A549 (cell line): ENCODE results near the gene TEX55. TPM values are rescaled to one million over a fixed set of nuclear protein-coding genes. Genes with fewer than 3 reads are reported as not detected.

Source experiments
- ATAC-seq, 2 experiments: fragments of 200-7000 bp in 1 of 2; fragments of >200 bp in 1 of 2; cut with Nextera tagmentation in 1 of 2; cut with Tn5 transposase in 1 of 2; 3 replicates each; pipeline versions ENCODE4 v1.8.0 to v1.9.1; 2018 to 2020; ENCODE audit warnings: mild to moderate bottlenecking in 1 of 2, moderate library complexity in 1 of 2
- CTCF ChIA-PET: fragments of 300-600 bp; sonication (Branson Sonifier 250); formaldehyde crosslinking; extraction: SDS; loops from one replicate; lab custom pipeline; 2021; ENCODE audit warnings: antibody characterized with exemption, inconsistent platforms; lab: Yijun Ruan, JAX
- POLR2A ChIA-PET: fragments of 350-600 bp; formaldehyde crosslinking; extraction: SDS; loops from one replicate; lab custom pipeline; 2021; ENCODE audit warnings: antibody characterized with exemption, inconsistent platforms; lab: Yijun Ruan, JAX
- DNase-seq, 2 experiments: peaks; one replicate each; pipeline versions ENCODE4 v3.0.0 to v3.0.0-alpha.2; 2011 to 2016; ENCODE audit warnings: low read depth in 1 of 2, low spot score in 1 of 2
- FAIRE-seq: peaks from 2 replicates; lab custom pipeline; 2011; peaks lifted over from hg19 to GRCh38; lab: Jason Lieb, UNC
- H3K27ac ChIP-seq, 2 experiments: fragments of >200 bp; sonication (Bioruptor Twin); formaldehyde crosslinking; 3 replicates each; pipeline ENCODE4 v1.5.1; 2016 to 2017
- H3K4me1 ChIP-seq: fragments of >200 bp; sonication (Bioruptor Twin); formaldehyde crosslinking; 3 replicates; pipeline ENCODE4 v1.6.1; 2016
- H3K4me2 ChIP-seq: fragments of >200 bp; sonication (Bioruptor Twin); formaldehyde crosslinking; 3 replicates; pipeline ENCODE4 v1.6.1; 2016
- H3K4me3 ChIP-seq: fragments of >200 bp; sonication (Bioruptor Twin); formaldehyde crosslinking; 3 replicates; pipeline ENCODE4 v1.5.1; 2016
- H3K9me3 ChIP-seq: fragments of >200 bp; sonication (Bioruptor Twin); formaldehyde crosslinking; 3 replicates; pipeline ENCODE4 v1.6.1; 2016
- ATOH8 ChIP-seq: fragments of 250-450 bp; sonication (Bioruptor Pico); IDR thresholded peaks from 2 replicates; pipeline ENCODE4 v1.5.0; 2020; ENCODE audit warnings: low read depth, mild to moderate bottlenecking, moderate library complexity
- CEBPB ChIP-seq, 2 experiments: fragments of >200 bp in 1 of 2; sonication (Bioruptor Twin) in 1 of 2; formaldehyde crosslinking in 1 of 2; IDR thresholded peaks; 2 replicates each; pipeline ENCODE4 v1.6.1; 2012 to 2016
- CHD2 ChIP-seq: fragments of 150-350 bp; IDR thresholded peaks from 2 replicates; pipeline ENCODE4 v1.6.1; 2014; ENCODE audit warnings: low read length; ENCODE audit not compliant: partially characterized antibody
- CTCF ChIP-seq: fragments of >200 bp; sonication (Bioruptor Twin); formaldehyde crosslinking; IDR thresholded peaks from 3 replicates; pipeline ENCODE4 v1.5.1; 2016
- E2F6 ChIP-seq: IDR thresholded peaks from 2 replicates; pipeline ENCODE4 v1.6.1; 2012; ENCODE audit warnings: low read depth, borderline replicate concordance
- EHF ChIP-seq: fragments of 250-450 bp; sonication (Bioruptor Pico); IDR thresholded peaks from 2 replicates; pipeline ENCODE4 v1.5.0; 2020; ENCODE audit warnings: mild to moderate bottlenecking
- ESRRA ChIP-seq: fragments of 150-350 bp; IDR thresholded peaks from 2 replicates; pipeline ENCODE4 v1.6.1; 2014; ENCODE audit warnings: mild to moderate bottlenecking, low read length, borderline replicate concordance
- GATA3 ChIP-seq: IDR thresholded peaks from 2 replicates; pipeline ENCODE4 v1.6.1; 2012; ENCODE audit warnings: borderline replicate concordance
- HES2 ChIP-seq: fragments of >200 bp; sonication (Bioruptor Twin); formaldehyde crosslinking; IDR thresholded peaks from 2 replicates; pipeline ENCODE4 v1.6.1; 2016
- HEYL ChIP-seq: fragments of 250-450 bp; sonication (Bioruptor Pico); IDR thresholded peaks from 2 replicates; pipeline ENCODE4 v1.8.0; 2021; ENCODE audit warnings: mild to moderate bottlenecking, moderate library complexity
- HOXA7 ChIP-seq: fragments of 250-450 bp; sonication (Bioruptor Pico); IDR thresholded peaks from 2 replicates; pipeline ENCODE4 v1.5.0; 2020; ENCODE audit warnings: mild to moderate bottlenecking, moderate library complexity
- JUNB ChIP-seq: fragments of >200 bp; sonication (Bioruptor Twin); formaldehyde crosslinking; IDR thresholded peaks from 2 replicates; pipeline ENCODE4 v1.6.1; 2016
- KDM5A ChIP-seq: fragments of 200-600 bp; sonication (generic); IDR thresholded peaks from 2 replicates; pipeline ENCODE4 v1.6.1; 2016; ENCODE audit warnings: antibody characterized with exemption, mild to moderate bottlenecking
- NR3C1 ChIP-seq: fragments of >200 bp; sonication (Bioruptor Twin); formaldehyde crosslinking; IDR thresholded peaks from 3 replicates; pipeline ENCODE4 v1.6.1; 2017
- PHF8 ChIP-seq: fragments of 200-600 bp; sonication (generic); IDR thresholded peaks from 2 replicates; pipeline ENCODE4 v1.6.1; 2016; ENCODE audit warnings: low read depth, mild to moderate bottlenecking, antibody characterized with exemption, moderate library complexity, borderline replicate concordance
- POLR2AphosphoS2 ChIP-seq: conservative IDR thresholded peaks from 2 replicates; pipeline ENCODE4 v1.6.1; 2012; ENCODE audit warnings: low read length, improper control_type of control experiment, inconsistent platforms
- RNF2 ChIP-seq: fragments of 200-600 bp; sonication (generic); IDR thresholded peaks from 2 replicates; pipeline ENCODE4 v1.6.1; 2016; ENCODE audit warnings: low read depth, mild to moderate bottlenecking, antibody characterized with exemption, moderate library complexity, borderline replicate concordance
- TP53 ChIP-seq: fragments of 250-450 bp; sonication (Bioruptor Pico); IDR thresholded peaks from 2 replicates; pipeline ENCODE4 v1.5.0; 2021; ENCODE audit warnings: mild to moderate bottlenecking, moderate library complexity
- ZC3H11A ChIP-seq: fragments of 450-650 bp; IDR thresholded peaks from 2 replicates; pipeline ENCODE4 v1.6.1; 2014; ENCODE audit warnings: antibody characterized with exemption, mild to moderate bottlenecking
- ZFP36 ChIP-seq: fragments of 450-650 bp; IDR thresholded peaks from 2 replicates; pipeline ENCODE4 v1.6.1; 2014; ENCODE audit warnings: borderline replicate concordance; ENCODE audit not compliant: partially characterized antibody
- WGBS: methylation state at CpG from one replicate; pipeline ENCODE4 v1.1.6; 2017; ENCODE audit errors: missing lambda C conversion rate; 5-methylcytosine and 5-hydroxymethylcytosine counted together
- polyA plus RNA-seq, 4 experiments: library from polyadenylated mRNA; depleted of rRNA in 3 of 4; stranded (reverse); fragments of >200 nt; fragmentation: RNase III in 1 of 4; extraction: RNeasy Plus Mini Kit Qiagen cat#74134 plus additional on column Dnase treatment in 1 of 4; gene quantifications; 2 replicates in 3 of 4; 3 replicates in 1 of 4; pipeline ENCODE4 v1.2.3, GENCODE V29; 2011 to 2017
- TF ChIP-seq, protein P1 (sequence below): fragments of >200 bp; sonication (Bioruptor Twin); formaldehyde crosslinking; IDR thresholded peaks from 3 replicates; pipeline ENCODE4 v1.6.1; 2016
- TF ChIP-seq, protein P2 (sequence below): fragments of 250-450 bp; sonication (Bioruptor Pico); IDR thresholded peaks from 2 replicates; pipeline ENCODE4 v1.5.0; 2021; ENCODE audit warnings: mild to moderate bottlenecking, moderate library complexity, borderline replicate concordance

The TEX55 gene
- polyA plus RNA-seq, 2 of the 4 experiments (the other 2 are of a cell fraction): 0.08 TPM; not detected in 1

- TF ChIP-seq CTCF: no peak
- TF ChIP-seq GATA3: no peak
- no peak for TF ChIP-seq E2F6
These were observed 5.5 kb upstream of the TEX55 start (continued) for GRCh38 chr3:119140466-119140865.

DNA sequence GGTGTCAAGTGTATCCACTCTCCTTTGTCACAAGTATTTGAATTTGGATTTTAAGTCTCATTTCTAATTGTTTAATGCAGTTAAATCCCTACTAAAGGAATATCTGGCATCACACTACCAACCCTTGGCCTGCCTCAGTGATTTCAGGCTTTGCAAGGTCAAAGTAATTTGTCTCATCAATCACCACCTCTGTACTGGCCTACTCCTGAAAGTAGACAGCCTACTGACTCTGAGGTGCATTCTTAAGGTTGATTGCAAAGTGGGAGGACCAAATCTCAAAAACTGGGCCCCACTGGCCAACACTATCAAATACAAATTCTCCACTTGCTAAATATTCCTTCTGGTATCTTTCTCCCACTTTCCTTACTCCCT, 851 bp upstream of the TEX55 start:
- Histone ChIP-seq H3K27ac (peak overlapping the region; percentile 63 to 75; a peak in 5 of 6 replicates), H3K9me3 (no peaks in the 10 kb centered on the region), H3K4me1 (peaks cover 31% of the 10 kb centered on the region), H3K4me3 (no peak overlapping the region), H3K4me2 (no peak overlapping the region)
- DNase-seq (no peak), ATAC-seq (peak; percentile 21 to 44; a peak in 3 of 6 replicates), FAIRE-seq (no peak)
- TF ChIP-seq HOXA7 (CRISPR knock-in tag) (no peak), POLR2AphosphoS2 (no peak), ZFP36 (no peak), PHF8 (no peak), EHF (CRISPR knock-in tag) (no peak), ZC3H11A (no peak)
- TF ChIP-seq, protein P1, sequence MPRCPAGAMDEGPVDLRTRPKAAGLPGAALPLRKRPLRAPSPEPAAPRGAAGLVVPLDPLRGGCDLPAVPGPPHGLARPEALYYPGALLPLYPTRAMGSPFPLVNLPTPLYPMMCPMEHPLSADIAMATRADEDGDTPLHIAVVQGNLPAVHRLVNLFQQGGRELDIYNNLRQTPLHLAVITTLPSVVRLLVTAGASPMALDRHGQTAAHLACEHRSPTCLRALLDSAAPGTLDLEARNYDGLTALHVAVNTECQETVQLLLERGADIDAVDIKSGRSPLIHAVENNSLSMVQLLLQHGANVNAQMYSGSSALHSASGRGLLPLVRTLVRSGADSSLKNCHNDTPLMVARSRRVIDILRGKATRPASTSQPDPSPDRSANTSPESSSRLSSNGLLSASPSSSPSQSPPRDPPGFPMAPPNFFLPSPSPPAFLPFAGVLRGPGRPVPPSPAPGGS: no peak
- POLR2A ChIA-PET: interaction anchor here (1.5 kb wide), 1 partner anchor 96 kb away, joined by 5 read pairs; the partner anchor contains the start of gene B4GALT4
- CTCF ChIA-PET: interaction anchor here (0.7 to 7.0 kb wide), 13 partner anchors 9 to 155 kb away, joined by 3 to 60 read pairs (median 4); partner anchors contain the start of gene B4GALT4

DNA sequence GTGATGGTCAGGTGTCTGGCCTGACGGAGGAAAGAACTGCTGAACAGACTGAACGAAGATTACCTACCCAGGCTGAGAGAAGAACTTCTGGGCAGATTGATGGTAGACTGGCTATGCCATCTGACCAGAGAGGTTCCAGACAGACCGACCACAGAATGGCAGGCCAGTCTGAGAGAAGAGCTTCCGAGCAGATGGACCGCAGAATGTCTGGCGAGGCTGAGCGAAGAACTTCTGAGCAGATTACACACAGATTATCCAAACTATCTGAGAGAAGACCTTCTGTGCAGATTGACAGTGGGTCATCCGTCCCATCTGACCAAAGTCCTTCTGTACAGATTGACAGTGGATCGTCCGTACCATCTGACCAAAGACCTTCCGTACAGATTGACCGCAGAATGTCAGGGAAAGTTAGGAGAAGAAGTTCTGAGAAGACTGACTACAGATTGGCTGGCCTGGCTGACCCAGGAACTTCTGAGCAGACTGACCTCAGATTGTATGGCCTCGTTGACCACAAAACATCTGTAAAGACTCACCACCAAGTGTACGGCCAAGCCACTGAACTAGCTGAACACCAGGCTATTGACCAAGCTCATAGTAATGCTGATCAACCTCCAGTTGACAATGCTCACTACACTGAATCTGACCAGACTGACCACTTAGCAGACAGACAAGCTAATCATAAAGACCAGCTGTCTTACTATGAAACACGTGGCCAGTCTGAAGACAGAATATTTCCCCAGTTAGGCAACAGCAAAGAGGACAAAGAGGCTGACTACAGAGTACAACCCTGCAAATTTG, 812 bp downstream of the TEX55 start:
- Histone ChIP-seq H3K4me3 (no peak overlapping the region), H3K4me2 (no peak overlapping the region), H3K27ac (peak overlapping the region; percentile 63 to 75; a peak in 5 of 6 replicates), H3K4me1 (peaks cover 33% of the 10 kb centered on the region), H3K9me3 (no peaks in the 10 kb centered on the region)
- ATAC-seq (no peak), FAIRE-seq (no peak), DNase-seq (no peak)
- ChIA-PET CTCF (interaction anchor here (0.6 to 7.0 kb wide), 14 partner anchors 10 to 265 kb away, joined by 3 to 60 read pairs (median 4); partner anchors contain the start of gene B4GALT4), POLR2A (no interaction called here)
- TF ChIP-seq ESRRA (no peak), HES2 (no peak), CEBPB (IDR thresholded peaks at IDR 0.05) (no peak), KDM5A (no peak), GATA3 (no peak), NR3C1 (no peak), TP53 (no peak), POLR2AphosphoS2 (no peak), ATOH8 (CRISPR knock-in tag) (no peak), CTCF (no peak), JUNB (no peak), E2F6 (no peak), RNF2 (no peak), CHD2 (no peak), HEYL (no peak), ZFP36 (no peak)
- TF ChIP-seq, protein P2, sequence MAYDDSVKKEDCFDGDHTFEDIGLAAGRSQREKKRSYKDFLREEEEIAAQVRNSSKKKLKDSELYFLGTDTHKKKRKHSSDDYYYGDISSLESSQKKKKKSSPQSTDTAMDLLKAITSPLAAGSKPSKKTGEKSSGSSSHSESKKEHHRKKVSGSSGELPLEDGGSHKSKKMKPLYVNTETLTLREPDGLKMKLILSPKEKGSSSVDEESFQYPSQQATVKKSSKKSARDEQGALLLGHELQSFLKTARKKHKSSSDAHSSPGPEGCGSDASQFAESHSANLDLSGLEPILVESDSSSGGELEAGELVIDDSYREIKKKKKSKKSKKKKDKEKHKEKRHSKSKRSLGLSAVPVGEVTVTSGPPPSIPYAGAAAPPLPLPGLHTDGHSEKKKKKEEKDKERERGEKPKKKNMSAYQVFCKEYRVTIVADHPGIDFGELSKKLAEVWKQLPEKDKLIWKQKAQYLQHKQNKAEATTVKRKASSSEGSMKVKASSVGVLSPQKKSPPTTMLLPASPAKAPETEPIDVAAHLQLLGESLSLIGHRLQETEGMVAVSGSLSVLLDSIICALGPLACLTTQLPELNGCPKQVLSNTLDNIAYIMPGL (CRISPR knock-in tag): no peak
- WGBS: 90% methylated on average over 15 of the region's 15 CpGs
